Osteocyte (in vitro differentiated cells): ENCODE results near the gene AHNAK2. TPM values are rescaled to one million over a fixed set of nuclear protein-coding genes. Genes with fewer than 3 reads are reported as not detected.
"Not testable (repeated sequence)": the region's sequence is repeated elsewhere in the genome, so short reads cannot be mapped to it uniquely, and the experiment has no call there.

ENCODE experiments used
- DNase-seq: peaks from one replicate; pipeline ENCODE4 v3.0.0; 2021; ENCODE audit warnings: mixed read lengths; ENCODE audit not compliant: unreplicated experiment; ENCODE audit errors: extremely low spot score
- H3K27ac Mint-ChIP-seq: one replicate; pipeline ENCODE4 v1.8.0; 2021; ENCODE audit warnings: mild to moderate bottlenecking, mixed read lengths; ENCODE audit not compliant: unreplicated experiment
- H3K27me3 Mint-ChIP-seq: one replicate; pipeline ENCODE4 v1.8.0; 2021; ENCODE audit warnings: mixed read lengths; ENCODE audit not compliant: unreplicated experiment
- H3K36me3 Mint-ChIP-seq: one replicate; pipeline ENCODE4 v1.8.0; 2021; ENCODE audit warnings: mixed read lengths; ENCODE audit not compliant: unreplicated experiment
- H3K4me1 Mint-ChIP-seq: one replicate; pipeline ENCODE4 v1.8.0; 2021; ENCODE audit warnings: mixed read lengths; ENCODE audit not compliant: unreplicated experiment
- H3K4me3 Mint-ChIP-seq: one replicate; pipeline ENCODE4 v1.8.0; 2021; ENCODE audit warnings: mild to moderate bottlenecking, moderate library complexity, mixed read lengths; ENCODE audit not compliant: unreplicated experiment
- H3K9me3 Mint-ChIP-seq: one replicate; pipeline ENCODE4 v1.8.0; 2021; ENCODE audit warnings: mixed read lengths; ENCODE audit not compliant: unreplicated experiment
- CTCF ChIP-seq: fragments of 200-600 bp; sonication (generic); IDR thresholded peaks from 2 replicates; pipeline ENCODE4 v1.5.0; 2021; ENCODE audit warnings: antibody characterized with exemption, mild to moderate bottlenecking, moderate library complexity
- long read RNA-seq: library from polyadenylated mRNA; unstranded; transcript quantifications from one replicate; pipeline ENCODE4 v2.0.0, GENCODE V29; 2021
- total RNA-seq: library from RNA; stranded (reverse); gene quantifications from 2 replicates; pipeline ENCODE4 v1.2.1, GENCODE V29; 2021

AHNAK2 gene
- 145 and 183 TPM in 2 replicates for total RNA-seq
- long read RNA-seq, full-length matches to known transcripts, result 2 of 252 reads
- long read RNA-seq, partial matches to known transcripts, result 9 of 252 reads
- long read RNA-seq, other reads (novel, unspliced or antisense), result 241 of 252 reads

- no peaks in the 10 kb centered on the region for H3K36me3 Mint-ChIP-seq
- H3K9me3 Mint-ChIP-seq, result no peaks in the 10 kb centered on the region
- H3K27ac Mint-ChIP-seq, result peak within 1 kb of the TSS; percentile 27
- no peaks in the 10 kb centered on the region for H3K27me3 Mint-ChIP-seq
- TF ChIP-seq CTCF, result no peak
- H3K4me3 Mint-ChIP-seq, result peak within 1 kb of the TSS; percentile 83
- DNase-seq, result peak; percentile 92
- peaks cover 45% of the 10 kb centered on the region for H3K4me1 Mint-ChIP-seq
Observed at GRCh38 chr14:104977681-104978653, at the start of gene AHNAK2. Gene AHNAK2, minus strand, starts transcription at chr14:104978374. Its CDS starts 137 bp downstream, at chr14:104978237.

GRCh38 chr14:105027718-105028117 is 49.5 kb upstream of the AHNAK2 start:
- not testable (repeated sequence) for DNase-seq, H3K4me3 Mint-ChIP-seq, H3K27me3 Mint-ChIP-seq, H3K36me3 Mint-ChIP-seq, H3K27ac Mint-ChIP-seq, H3K9me3 Mint-ChIP-seq
- H3K4me1 Mint-ChIP-seq, result peaks cover 27% of the 10 kb centered on the region

DNA sequence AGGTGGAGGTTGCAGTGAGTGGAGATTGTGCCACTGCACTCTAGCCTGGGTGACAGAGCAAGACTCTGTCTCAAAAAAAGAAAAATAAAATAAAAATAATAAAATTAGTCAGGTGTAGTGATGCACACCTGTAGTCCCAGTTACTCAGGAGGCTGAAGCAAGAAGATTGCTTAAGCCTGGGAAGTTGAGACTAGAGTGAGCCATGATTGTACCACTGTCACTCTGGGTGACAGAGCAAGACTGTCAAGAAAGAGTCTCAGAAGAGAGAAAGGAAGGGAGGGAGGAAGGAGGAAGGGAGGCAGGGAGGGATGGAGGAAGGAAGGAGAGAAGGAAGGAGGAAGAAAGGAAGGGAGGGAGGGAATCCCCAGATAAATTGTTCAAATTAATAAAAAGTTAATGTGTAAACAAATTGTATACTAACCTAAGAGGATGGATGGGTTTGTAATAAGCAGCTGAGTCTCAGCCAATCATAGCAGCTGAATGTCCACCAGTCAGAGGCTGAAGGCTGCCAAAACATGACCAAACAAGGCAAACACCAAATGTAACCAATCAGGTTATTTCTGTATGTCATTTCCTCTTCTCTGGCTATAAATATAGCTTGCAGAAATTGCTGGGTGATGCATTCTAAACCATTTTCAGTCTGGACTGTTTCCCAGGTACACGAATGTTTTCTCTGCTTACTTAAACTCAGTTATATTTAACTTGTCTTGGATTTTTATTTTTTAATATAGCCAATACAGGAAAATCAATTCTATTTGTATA is 48.8 kb upstream of the AHNAK2 start:
- no peak overlapping the region for H3K27ac Mint-ChIP-seq
- TF ChIP-seq CTCF, result no peak
- no peak overlapping the region for H3K4me3 Mint-ChIP-seq
- no peaks in the 10 kb centered on the region for H3K9me3 Mint-ChIP-seq
- DNase-seq, result no peak
- H3K36me3 Mint-ChIP-seq, result no peaks in the 10 kb centered on the region
- H3K27me3 Mint-ChIP-seq, result no peaks in the 10 kb centered on the region
- peaks cover 32% of the 10 kb centered on the region for H3K4me1 Mint-ChIP-seq

GRCh38 chr14:105026033-105026785 is 48.0 kb upstream of the AHNAK2 start:
- Mint-ChIP-seq H3K36me3 (no peaks in the 10 kb centered on the region), H3K9me3 (no peaks in the 10 kb centered on the region), H3K4me3 (no peak overlapping the region), H3K4me1 (peaks cover 39% of the 10 kb centered on the region), H3K27me3 (no peaks in the 10 kb centered on the region), H3K27ac (peak overlapping the region; percentile 85)
- TF ChIP-seq CTCF, result no peak
- DNase-seq, result no peak

- Mint-ChIP-seq H3K36me3 (no peaks in the 10 kb centered on the region), H3K4me3 (no peak overlapping the region), H3K4me1 (peaks cover 39% of the 10 kb centered on the region), H3K27me3 (no peaks in the 10 kb centered on the region), H3K27ac (peak overlapping the region; percentile 85), H3K9me3 (no peaks in the 10 kb centered on the region)
- TF ChIP-seq CTCF, result no peak
- DNase-seq, result no peak
Observed at GRCh38 chr14:105025429-105025828, 47.3 kb upstream of the AHNAK2 start.
